ENCODE data around the gene MRPL47.
A peak's percentile ranks its signal among the peaks of the same experiment; 100 is the strongest.

Gene MRPL47

GRCh38 chr3:179591313-179591712 lies 13.1 kb downstream of the MRPL47 start:
- H3K36me3 ChIP-seq (ENCODE audit: control insufficient read depth in 1 of 2, insufficient read depth in 2 of 2, low read length in 2 of 2) = peaks cover 41 to 93% of the 10 kb centered on the region in 2 donors
- no peak overlapping the region for H3K4me3 ChIP-seq (ENCODE audit: low read depth in 1 of 2, low read length in 2 of 2)
- no peak overlapping the region for H3K27ac ChIP-seq (ENCODE audit: low read depth, low read length)
- no peaks in the 10 kb centered on the region for H3K9me3 ChIP-seq (ENCODE audit: control insufficient read depth in 1 of 2, low read length in 2 of 2)
- H3K9ac ChIP-seq (ENCODE audit: low read depth in 1 of 2, low read length in 2 of 2) = no peak overlapping the region
- no peaks in the 10 kb centered on the region for H3K4me1 ChIP-seq (ENCODE audit: control insufficient read depth in 1 of 2, insufficient read depth in 2 of 2, low read length in 2 of 2)
- no peaks in the 10 kb centered on the region for H3K27me3 ChIP-seq (ENCODE audit: control insufficient read depth in 1 of 2, insufficient read depth in 2 of 2, low read length in 2 of 2)

GRCh38 chr3:179590669-179591068 lies 13.8 kb downstream of the MRPL47 start:
- no peak overlapping the region for H3K27ac ChIP-seq (ENCODE audit: low read depth, low read length)
- H3K4me3 ChIP-seq (ENCODE audit: low read depth in 1 of 2, low read length in 2 of 2) = no peak overlapping the region
- no peaks in the 10 kb centered on the region for H3K9me3 ChIP-seq (ENCODE audit: control insufficient read depth in 1 of 2, low read length in 2 of 2)
- H3K27me3 ChIP-seq (ENCODE audit: control insufficient read depth in 1 of 2, insufficient read depth in 2 of 2, low read length in 2 of 2) = no peaks in the 10 kb centered on the region
- peaks cover 41 to 90% of the 10 kb centered on the region in 2 donors for H3K36me3 ChIP-seq (ENCODE audit: control insufficient read depth in 1 of 2, insufficient read depth in 2 of 2, low read length in 2 of 2)
- no peaks in the 10 kb centered on the region for H3K4me1 ChIP-seq (ENCODE audit: control insufficient read depth in 1 of 2, insufficient read depth in 2 of 2, low read length in 2 of 2)
- H3K9ac ChIP-seq (ENCODE audit: low read depth in 1 of 2, low read length in 2 of 2) = no peak overlapping the region

GRCh38 chr3:179589143-179589542 lies 15.3 kb downstream of the MRPL47 start:
- Histone ChIP-seq H3K4me1 (ENCODE audit: control insufficient read depth in 1 of 2, insufficient read depth in 2 of 2, low read length in 2 of 2) (no peaks in the 10 kb centered on the region), H3K36me3 (ENCODE audit: control insufficient read depth in 1 of 2, insufficient read depth in 2 of 2, low read length in 2 of 2) (peaks cover 44 to 85% of the 10 kb centered on the region in 2 donors), H3K9ac (ENCODE audit: low read depth in 1 of 2, low read length in 2 of 2) (no peak overlapping the region), H3K9me3 (ENCODE audit: control insufficient read depth in 1 of 2, low read length in 2 of 2) (no peaks in the 10 kb centered on the region), H3K27me3 (ENCODE audit: control insufficient read depth in 1 of 2, insufficient read depth in 2 of 2, low read length in 2 of 2) (no peaks in the 10 kb centered on the region), H3K4me3 (ENCODE audit: low read depth in 1 of 2, low read length in 2 of 2) (no peak overlapping the region), H3K27ac (ENCODE audit: low read depth, low read length) (no peak overlapping the region)

GRCh38 chr3:179580992-179581391 lies 23.4 kb downstream of the MRPL47 start:
- Histone ChIP-seq H3K36me3 (ENCODE audit: control insufficient read depth in 1 of 2, insufficient read depth in 2 of 2, low read length in 2 of 2) (peaks cover 33 to 68% of the 10 kb centered on the region in 2 donors), H3K9me3 (ENCODE audit: control insufficient read depth in 1 of 2, low read length in 2 of 2) (no peaks in the 10 kb centered on the region), H3K27me3 (ENCODE audit: control insufficient read depth in 1 of 2, insufficient read depth in 2 of 2, low read length in 2 of 2) (no peaks in the 10 kb centered on the region), H3K4me3 (ENCODE audit: low read depth in 1 of 2, low read length in 2 of 2) (no peak overlapping the region), H3K9ac (ENCODE audit: low read depth in 1 of 2, low read length in 2 of 2) (no peak overlapping the region), H3K4me1 (ENCODE audit: control insufficient read depth in 1 of 2, insufficient read depth in 2 of 2, low read length in 2 of 2) (no peaks in the 10 kb centered on the region), H3K27ac (ENCODE audit: low read depth, low read length) (no peak overlapping the region)

GRCh38 chr3:179565496-179565895 lies 38.9 kb downstream of the MRPL47 start:
- H3K4me1 ChIP-seq (ENCODE audit: control insufficient read depth in 1 of 2, insufficient read depth in 2 of 2, low read length in 2 of 2) = peaks cover 7 to 16% of the 10 kb centered on the region in 2 donors
- H3K9ac ChIP-seq (ENCODE audit: low read depth in 1 of 2, low read length in 2 of 2) = no peak overlapping the region
- no peaks in the 10 kb centered on the region for H3K27me3 ChIP-seq (ENCODE audit: control insufficient read depth in 1 of 2, insufficient read depth in 2 of 2, low read length in 2 of 2)
- peaks cover 6 to 7% of the 10 kb centered on the region in 2 donors for H3K36me3 ChIP-seq (ENCODE audit: control insufficient read depth in 1 of 2, insufficient read depth in 2 of 2, low read length in 2 of 2)
- no peak overlapping the region for H3K4me3 ChIP-seq (ENCODE audit: low read depth in 1 of 2, low read length in 2 of 2)
- no peak overlapping the region for H3K27ac ChIP-seq (ENCODE audit: low read depth, low read length)
- no peaks in the 10 kb centered on the region for H3K9me3 ChIP-seq (ENCODE audit: control insufficient read depth in 1 of 2, low read length in 2 of 2)

- Histone ChIP-seq H3K27ac (ENCODE audit: low read depth, low read length) (peak overlapping the region; percentile 44), H3K4me1 (ENCODE audit: control insufficient read depth in 1 of 2, insufficient read depth in 2 of 2, low read length in 2 of 2) (peaks cover 7 to 16% of the 10 kb centered on the region in 2 donors), H3K9me3 (ENCODE audit: control insufficient read depth in 1 of 2, low read length in 2 of 2) (no peaks in the 10 kb centered on the region), H3K9ac (ENCODE audit: low read depth in 1 of 2, low read length in 2 of 2) (peak overlapping the region; percentile 69 to 80), H3K4me3 (ENCODE audit: low read depth in 1 of 2, low read length in 2 of 2) (peak overlapping the region; percentile 85 to 97), H3K27me3 (ENCODE audit: control insufficient read depth in 1 of 2, insufficient read depth in 2 of 2, low read length in 2 of 2) (no peaks in the 10 kb centered on the region), H3K36me3 (ENCODE audit: control insufficient read depth in 1 of 2, insufficient read depth in 2 of 2, low read length in 2 of 2) (no peaks in the 10 kb centered on the region)
Measured at GRCh38 chr3:179563271-179563783, 41.1 kb downstream of the MRPL47 start.

GRCh38 chr3:179562591-179563270 lies 41.7 kb downstream of the MRPL47 start, which contains the start of gene ACTL6A:
Gene ACTL6A, plus strand, starts transcription at chr3:179562926. Its CDS starts 167 bp downstream, at chr3:179563093.
- Histone ChIP-seq H3K36me3 (ENCODE audit: control insufficient read depth in 1 of 2, insufficient read depth in 2 of 2, low read length in 2 of 2) (no peaks in the 10 kb centered on the region), H3K9me3 (ENCODE audit: control insufficient read depth in 1 of 2, low read length in 2 of 2) (no peaks in the 10 kb centered on the region), H3K27ac (ENCODE audit: low read depth, low read length) (peak within 1 kb of the TSS; percentile 77), H3K9ac (ENCODE audit: low read depth in 1 of 2, low read length in 2 of 2) (peak within 1 kb of the TSS; percentile 69 to 80), H3K27me3 (ENCODE audit: control insufficient read depth in 1 of 2, insufficient read depth in 2 of 2, low read length in 2 of 2) (no peaks in the 10 kb centered on the region), H3K4me3 (ENCODE audit: low read depth in 1 of 2, low read length in 2 of 2) (peak within 1 kb of the TSS; percentile 85 to 97), H3K4me1 (ENCODE audit: control insufficient read depth in 1 of 2, insufficient read depth in 2 of 2, low read length in 2 of 2) (peaks cover 7 to 16% of the 10 kb centered on the region in 2 donors)

- Histone ChIP-seq H3K9me3 (ENCODE audit: control insufficient read depth in 1 of 2, low read length in 2 of 2) (no peaks in the 10 kb centered on the region), H3K36me3 (ENCODE audit: control insufficient read depth in 1 of 2, insufficient read depth in 2 of 2, low read length in 2 of 2) (no peaks in the 10 kb centered on the region), H3K9ac (ENCODE audit: low read depth in 1 of 2, low read length in 2 of 2) (no peak overlapping the region), H3K4me3 (ENCODE audit: low read depth in 1 of 2, low read length in 2 of 2) (no peak overlapping the region), H3K27ac (ENCODE audit: low read depth, low read length) (no peak overlapping the region), H3K27me3 (ENCODE audit: control insufficient read depth in 1 of 2, insufficient read depth in 2 of 2, low read length in 2 of 2) (no peaks in the 10 kb centered on the region), H3K4me1 (ENCODE audit: control insufficient read depth in 1 of 2, insufficient read depth in 2 of 2, low read length in 2 of 2) (peaks cover 7 to 14% of the 10 kb centered on the region in 2 donors)
Measured at GRCh38 chr3:179560791-179561190, 43.6 kb downstream of the MRPL47 start.

GRCh38 chr3:179558742-179559364 lies 45.6 kb downstream of the MRPL47 start:
- H3K9me3 ChIP-seq (ENCODE audit: control insufficient read depth in 1 of 2, low read length in 2 of 2) = no peaks in the 10 kb centered on the region
- H3K27me3 ChIP-seq (ENCODE audit: control insufficient read depth in 1 of 2, insufficient read depth in 2 of 2, low read length in 2 of 2) = no peaks in the 10 kb centered on the region
- no peak overlapping the region for H3K4me3 ChIP-seq (ENCODE audit: low read depth in 1 of 2, low read length in 2 of 2)
- H3K36me3 ChIP-seq (ENCODE audit: control insufficient read depth in 1 of 2, insufficient read depth in 2 of 2, low read length in 2 of 2) = no peaks in the 10 kb centered on the region
- H3K4me1 ChIP-seq (ENCODE audit: control insufficient read depth in 1 of 2, insufficient read depth in 2 of 2, low read length in 2 of 2) = peaks cover 3 to 4% of the 10 kb centered on the region in 2 donors
- no peak overlapping the region for H3K27ac ChIP-seq (ENCODE audit: low read depth, low read length)
- no peak overlapping the region for H3K9ac ChIP-seq (ENCODE audit: low read depth in 1 of 2, low read length in 2 of 2)

- no peaks in the 10 kb centered on the region for H3K27me3 ChIP-seq (ENCODE audit: control insufficient read depth in 1 of 2, insufficient read depth in 2 of 2, low read length in 2 of 2)
- no peaks in the 10 kb centered on the region for H3K36me3 ChIP-seq (ENCODE audit: control insufficient read depth in 1 of 2, insufficient read depth in 2 of 2, low read length in 2 of 2)
- no peak overlapping the region for H3K9ac ChIP-seq (ENCODE audit: low read depth in 1 of 2, low read length in 2 of 2)
- H3K4me3 ChIP-seq (ENCODE audit: low read depth in 1 of 2, low read length in 2 of 2) = no peak overlapping the region
- H3K9me3 ChIP-seq (ENCODE audit: control insufficient read depth in 1 of 2, low read length in 2 of 2) = no peaks in the 10 kb centered on the region
- H3K27ac ChIP-seq (ENCODE audit: low read depth, low read length) = no peak overlapping the region
- H3K4me1 ChIP-seq (ENCODE audit: control insufficient read depth in 1 of 2, insufficient read depth in 2 of 2, low read length in 2 of 2) = no peaks in the 10 kb centered on the region
Measured at GRCh38 chr3:179551349-179552105, 52.9 kb downstream of the MRPL47 start.
